Neutrophil (primary cell): Measurements from ENCODE around the gene ACSBG1.

ENCODE experiments used
- H3K27ac ChIP-seq: fragments of 200-600 bp; sonication (generic); 2 replicates; pipeline ENCODE4 v1.5.1; 2016; ENCODE audit warnings: mild to moderate bottlenecking, moderate library complexity
- H3K27me3 ChIP-seq: fragments of 200-600 bp; sonication (generic); 2 replicates; pipeline ENCODE4 v1.6.0; 2016; ENCODE audit warnings: mild to moderate bottlenecking
- H3K36me3 ChIP-seq: fragments of 200-600 bp; sonication (generic); 2 replicates; pipeline ENCODE4 v1.5.1; 2017
- H3K4me1 ChIP-seq, 2 experiments: fragments of 200-600 bp in 1 of 2; sonication (generic) in 1 of 2; 1 replicate in 1 of 2; 2 replicates in 1 of 2; pipeline versions ENCODE4 v1.5.1 to v1.6.1; 2013 to 2016; ENCODE audit warnings: low read depth in 1 of 2, low read length in 1 of 2, mild to moderate bottlenecking in 1 of 2, moderate library complexity in 1 of 2; ENCODE audit not compliant: control insufficient read depth in 1 of 2, insufficient read depth in 1 of 2
- H3K4me3 ChIP-seq, 2 experiments: fragments of 200-600 bp in 1 of 2; sonication (generic) in 1 of 2; 1 replicate in 1 of 2; 2 replicates in 1 of 2; pipeline ENCODE4 v1.5.1; 2013 to 2016; ENCODE audit warnings: low read depth in 1 of 2, low read length in 1 of 2, mild to moderate bottlenecking in 1 of 2, moderate library complexity in 1 of 2
- H3K9me3 ChIP-seq: fragments of 200-600 bp; sonication (generic); 2 replicates; pipeline ENCODE4 v1.5.1; 2016
- CTCF ChIP-seq: fragments of 200-600 bp; sonication (generic); IDR thresholded peaks from 2 replicates; pipeline ENCODE4 v1.5.1; 2016; ENCODE audit warnings: antibody characterized with exemption

ACSBG1 gene

DNA sequence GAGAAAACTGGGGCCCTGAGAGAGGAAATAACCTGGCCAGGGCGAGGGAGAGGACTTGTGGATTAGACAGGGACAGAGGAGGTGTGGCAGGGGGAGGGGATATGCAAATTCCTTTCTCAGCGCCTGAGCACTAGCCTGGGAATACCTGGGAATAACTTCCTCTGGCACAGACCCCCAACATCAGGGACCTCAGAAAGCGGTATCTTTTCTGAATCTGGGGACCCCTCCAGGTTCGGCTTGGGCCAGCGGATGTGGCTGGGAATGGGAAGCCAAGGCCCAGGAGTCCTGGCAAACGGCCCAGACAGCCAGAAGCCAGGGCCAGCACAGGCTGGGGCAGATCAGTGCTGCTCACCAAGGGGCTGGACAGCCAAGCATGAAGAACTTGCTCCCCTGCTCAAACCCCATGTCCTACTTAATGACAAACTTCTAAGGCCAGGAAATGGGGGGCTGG, 9.2 kb upstream of the ACSBG1 start:
- no peak for TF ChIP-seq CTCF
- Histone ChIP-seq H3K4me3 (no peak overlapping the region), H3K27ac (no peak overlapping the region), H3K36me3 (no peaks in the 10 kb centered on the region), H3K27me3 (no peaks in the 10 kb centered on the region), H3K9me3 (no peaks in the 10 kb centered on the region), H3K4me1 (no peaks in the 10 kb centered on the region)

- H3K4me3 ChIP-seq = no peak overlapping the region
- no peaks in the 10 kb centered on the region for H3K27me3 ChIP-seq
- no peaks in the 10 kb centered on the region for H3K36me3 ChIP-seq
- no peaks in the 10 kb centered on the region for H3K9me3 ChIP-seq
- no peak overlapping the region for H3K27ac ChIP-seq
- TF ChIP-seq CTCF = no peak
- no peaks in the 10 kb centered on the region for H3K4me1 ChIP-seq
These were observed 8.7 kb upstream of the ACSBG1 start for GRCh38 chr15:78243058-78243457.

DNA sequence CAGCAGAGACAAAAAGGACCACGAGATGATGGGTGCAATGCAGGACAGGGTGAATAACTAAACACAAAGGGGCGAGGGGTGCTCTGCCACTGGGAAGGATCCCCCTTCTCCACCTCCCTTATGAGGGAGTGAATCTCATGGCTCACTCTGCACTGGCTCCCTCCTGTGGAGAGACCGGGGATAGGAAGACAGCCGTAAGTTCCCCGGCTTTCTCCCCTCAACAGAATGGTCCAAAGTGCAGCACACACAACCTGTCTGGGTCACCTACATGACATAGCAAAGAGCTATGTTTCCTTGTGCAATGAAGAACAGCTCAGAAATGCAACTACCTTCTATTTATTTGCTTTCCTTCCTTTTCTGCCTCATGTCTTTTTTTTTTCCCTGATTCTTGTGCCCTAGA, 7.8 kb upstream of the ACSBG1 start:
- Histone ChIP-seq H3K9me3 (no peaks in the 10 kb centered on the region), H3K27ac (no peak overlapping the region), H3K4me3 (no peak overlapping the region), H3K27me3 (no peaks in the 10 kb centered on the region), H3K4me1 (no peaks in the 10 kb centered on the region), H3K36me3 (no peaks in the 10 kb centered on the region)
- peak; percentile 10 for TF ChIP-seq CTCF

DNA sequence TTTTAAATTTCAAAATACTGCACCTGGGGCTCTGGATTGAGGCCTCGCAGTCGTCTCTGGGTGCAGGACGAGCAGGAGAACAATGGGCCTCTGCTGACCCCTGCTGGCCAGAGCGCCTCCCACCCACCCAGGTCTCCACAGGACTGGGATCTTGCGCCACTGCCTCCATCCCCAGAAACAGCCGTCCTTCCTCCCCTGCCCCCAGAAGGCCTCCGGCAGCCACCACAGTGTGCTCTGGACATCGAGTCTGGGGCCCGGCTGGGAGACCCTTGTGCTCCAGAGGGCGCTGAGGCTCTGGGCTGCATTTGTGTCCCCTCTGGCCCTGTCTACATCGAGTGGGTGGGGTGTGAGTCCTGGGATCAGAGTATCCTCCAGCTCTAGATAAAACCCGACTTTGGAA, 6.7 kb upstream of the ACSBG1 start:
- TF ChIP-seq CTCF = peak; percentile 71
- no peaks in the 10 kb centered on the region for H3K36me3 ChIP-seq
- no peaks in the 10 kb centered on the region for H3K9me3 ChIP-seq
- H3K4me1 ChIP-seq = no peaks in the 10 kb centered on the region
- no peak overlapping the region for H3K27ac ChIP-seq
- no peak overlapping the region for H3K4me3 ChIP-seq
- no peaks in the 10 kb centered on the region for H3K27me3 ChIP-seq

GRCh38 chr15:78239811-78240210, 5.4 kb upstream of the ACSBG1 start:
- H3K9me3 ChIP-seq = no peaks in the 10 kb centered on the region
- no peak for TF ChIP-seq CTCF
- H3K4me1 ChIP-seq = no peaks in the 10 kb centered on the region
- H3K4me3 ChIP-seq = no peak overlapping the region
- no peaks in the 10 kb centered on the region for H3K27me3 ChIP-seq
- H3K27ac ChIP-seq = no peak overlapping the region
- H3K36me3 ChIP-seq = no peaks in the 10 kb centered on the region

- H3K4me1 ChIP-seq = no peaks in the 10 kb centered on the region
- peaks cover 5% of the 10 kb centered on the region for H3K27me3 ChIP-seq
These were observed 2.8 kb upstream of the ACSBG1 start for GRCh38 chr15:78237146-78237545.

More at GRCh38 chr15:78237146-78237545, 2.8 kb upstream of the ACSBG1 start:
- TF ChIP-seq CTCF = no peak
- Histone ChIP-seq H3K36me3 (no peaks in the 10 kb centered on the region), H3K27ac (no peak overlapping the region), H3K9me3 (no peaks in the 10 kb centered on the region), H3K4me3 (no peak overlapping the region)
